Natural killer cell (primary cell): Measurements from ENCODE around the gene NFKBIB. TPM values are rescaled to one million over a fixed set of nuclear protein-coding genes. Genes with fewer than 3 reads are reported as not detected.
A peak's percentile ranks its signal among the peaks of the same experiment; 100 is the strongest.

Experiments used
- ATAC-seq, 3 donors: fragments of 150-1000 bp in 2 of 3; fragments of 200-7000 bp in 1 of 3; cut with Tn5 transposase; 1 replicate in 1 of 3; 2 replicates in 2 of 3; pipeline ENCODE4 v1.10.0; 2021; ENCODE audit warnings: mild to moderate bottlenecking in 2 of 3, moderate library complexity in 2 of 3
- DNase-seq, 2 donors: peaks; one replicate each; pipeline versions ENCODE4 v3.0.0 to v3.0.0-alpha.2; 2013 to 2021; ENCODE audit warnings: mixed read lengths in 1 of 2
- H3K27ac ChIP-seq: one replicate; pipeline ENCODE4 v1.5.1; 2013; ENCODE audit warnings: mild to moderate bottlenecking, low read length
- H3K27me3 ChIP-seq: one replicate; pipeline ENCODE4 v1.6.1; 2013; ENCODE audit warnings: low read length; ENCODE audit not compliant: control insufficient read depth, insufficient read depth
- H3K36me3 ChIP-seq: one replicate; pipeline ENCODE4 v1.6.1; 2013; ENCODE audit warnings: low read length; ENCODE audit not compliant: control insufficient read depth, insufficient read depth
- H3K4me1 ChIP-seq: one replicate; pipeline ENCODE4 v1.6.1; 2013; ENCODE audit warnings: low read length; ENCODE audit not compliant: control insufficient read depth, insufficient read depth
- H3K4me3 ChIP-seq: one replicate; pipeline ENCODE4 v1.5.1; 2013; ENCODE audit warnings: low read length
- H3K9me3 ChIP-seq: one replicate; pipeline ENCODE4 v1.6.1; 2013; ENCODE audit warnings: low read length; ENCODE audit not compliant: control insufficient read depth, insufficient read depth
- H3K27ac Mint-ChIP-seq, 2 donors: one replicate each; pipeline ENCODE4 v1.8.0; 2022; ENCODE audit warnings: mild to moderate bottlenecking in 2 of 2, mixed read lengths in 2 of 2, moderate library complexity in 1 of 2
- H3K27me3 Mint-ChIP-seq, 2 donors: one replicate each; pipeline ENCODE4 v1.8.0; 2022; ENCODE audit warnings: low read depth in 2 of 2, mixed read lengths in 2 of 2
- H3K36me3 Mint-ChIP-seq: one replicate; pipeline ENCODE4 v1.8.0; 2022; ENCODE audit warnings: mixed read lengths
- H3K4me1 Mint-ChIP-seq, 2 donors: one replicate each; pipeline ENCODE4 v1.8.0; 2022; ENCODE audit warnings: mixed read lengths in 2 of 2
- H3K4me3 Mint-ChIP-seq: one replicate; pipeline ENCODE4 v1.8.0; 2022; ENCODE audit warnings: mild to moderate bottlenecking, moderate library complexity, mixed read lengths
- H3K9me3 Mint-ChIP-seq, 2 donors: one replicate each; pipeline ENCODE4 v1.8.0; 2022; ENCODE audit warnings: mixed read lengths in 2 of 2
- WGBS: methylation state at CpG from one replicate; pipeline ENCODE4 v1.1.7; 2013; ENCODE audit warnings: missing lambda C conversion rate; ENCODE audit not compliant: insufficient coverage; 5-methylcytosine and 5-hydroxymethylcytosine counted together
- intact Hi-C: fragments of 100-400 bp; cut with micrococcal nuclease; formaldehyde crosslinking; loops from one replicate; pipeline ENCODE4 v1.14.2; 2022
- total RNA-seq, 4 donors: library from RNA; stranded (reverse); fragments of 120-200 nt in 1 of 4; gene quantifications; one replicate each; pipeline versions ENCODE4 v1.2.3 to v1.2.4, GENCODE V29; 2013 to 2022
- TF ChIP-seq, protein P1 (sequence below): fragments of 200-600 bp; IDR thresholded peaks from one replicate; pipeline ENCODE4 v1.8.0; 2022; ENCODE audit warnings: antibody characterized with exemption

Gene NFKBIB
- total RNA-seq, 3 donors from 2014 or later (not counting 1 experiment from before 2014, with no cell fraction given), result 78.0 to 125 (median 118) TPM

DNA sequence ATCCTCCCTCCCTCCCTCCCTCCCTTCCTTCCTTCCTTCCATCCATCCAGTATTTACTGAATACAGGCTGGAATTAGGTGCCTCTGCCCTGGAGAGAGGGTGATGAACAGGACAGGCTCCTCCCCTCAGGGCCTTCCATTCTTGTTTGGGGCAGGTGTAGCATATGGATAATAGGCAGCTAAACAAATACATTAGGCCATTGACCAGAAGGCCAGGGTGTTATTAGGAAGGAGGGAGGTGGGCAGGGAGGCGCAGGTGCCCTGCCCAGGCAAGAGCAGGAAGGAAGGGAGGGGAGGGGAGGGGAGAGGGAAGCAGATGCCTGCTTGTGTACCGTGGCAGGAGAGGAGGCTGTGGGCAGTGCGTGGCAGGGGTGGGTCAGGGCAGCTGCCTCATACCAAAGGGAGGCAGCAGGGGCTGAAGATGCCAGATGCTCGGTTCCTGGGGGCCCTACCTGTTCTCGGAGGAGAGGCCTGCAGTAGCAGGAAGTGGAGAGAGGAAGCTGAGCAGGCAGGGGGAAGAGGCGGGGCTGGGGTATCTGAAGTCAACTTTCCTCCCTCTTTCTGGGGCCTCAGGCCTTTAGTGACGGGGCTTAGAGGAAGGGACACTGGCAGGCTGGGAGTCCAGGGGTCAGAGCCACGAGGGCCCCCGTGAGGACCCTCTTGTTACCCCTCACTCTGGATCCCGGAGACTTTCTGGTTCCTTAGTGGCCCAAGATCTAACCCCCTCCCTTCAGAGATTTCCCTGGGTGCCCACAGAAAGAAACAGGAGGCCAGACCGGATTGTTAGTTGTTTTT is 21.8 kb upstream of the NFKBIB start, which contains the start of gene RINL:
TSS of gene RINL (minus strand) at position 495 of the 794 bp plus-strand sequence. CDS start 1,533 bp downstream, outside the sequence.
- Mint-ChIP-seq H3K36me3 (no peaks in the 10 kb centered on the region), H3K27ac (peak within 1 kb of the TSS; percentile 94 to 97), H3K4me1 (peaks cover 21 to 30% of the 10 kb centered on the region in 2 donors), H3K4me3 (peak within 1 kb of the TSS; percentile 82), H3K9me3 (no peaks in the 10 kb centered on the region), H3K27me3 (no peaks in the 10 kb centered on the region)
- TF ChIP-seq, protein P1, sequence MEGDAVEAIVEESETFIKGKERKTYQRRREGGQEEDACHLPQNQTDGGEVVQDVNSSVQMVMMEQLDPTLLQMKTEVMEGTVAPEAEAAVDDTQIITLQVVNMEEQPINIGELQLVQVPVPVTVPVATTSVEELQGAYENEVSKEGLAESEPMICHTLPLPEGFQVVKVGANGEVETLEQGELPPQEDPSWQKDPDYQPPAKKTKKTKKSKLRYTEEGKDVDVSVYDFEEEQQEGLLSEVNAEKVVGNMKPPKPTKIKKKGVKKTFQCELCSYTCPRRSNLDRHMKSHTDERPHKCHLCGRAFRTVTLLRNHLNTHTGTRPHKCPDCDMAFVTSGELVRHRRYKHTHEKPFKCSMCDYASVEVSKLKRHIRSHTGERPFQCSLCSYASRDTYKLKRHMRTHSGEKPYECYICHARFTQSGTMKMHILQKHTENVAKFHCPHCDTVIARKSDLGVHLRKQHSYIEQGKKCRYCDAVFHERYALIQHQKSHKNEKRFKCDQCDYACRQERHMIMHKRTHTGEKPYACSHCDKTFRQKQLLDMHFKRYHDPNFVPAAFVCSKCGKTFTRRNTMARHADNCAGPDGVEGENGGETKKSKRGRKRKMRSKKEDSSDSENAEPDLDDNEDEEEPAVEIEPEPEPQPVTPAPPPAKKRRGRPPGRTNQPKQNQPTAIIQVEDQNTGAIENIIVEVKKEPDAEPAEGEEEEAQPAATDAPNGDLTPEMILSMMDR, result no peak
- ATAC-seq (peak; percentile 74 to 87 (median 82)), DNase-seq (peak; percentile 56 to 83)
- H3K36me3 ChIP-seq, result peaks cover 33% of the 10 kb centered on the region
- peaks cover 28% of the 10 kb centered on the region for H3K4me1 ChIP-seq
- H3K27me3 ChIP-seq, result no peaks in the 10 kb centered on the region
- 1% methylated on average over 10 of the region's 11 CpGs for WGBS
- intact Hi-C loops, result loop anchor here (1.0 kb wide), 1 partner anchor 21 kb away; the partner anchor contains the start of genes NFKBIB and SIRT2
- H3K4me3 ChIP-seq, result peak within 1 kb of the TSS; percentile 38
- no peaks in the 10 kb centered on the region for H3K9me3 ChIP-seq
- H3K27ac ChIP-seq, result peak within 1 kb of the TSS; percentile 94

DNA sequence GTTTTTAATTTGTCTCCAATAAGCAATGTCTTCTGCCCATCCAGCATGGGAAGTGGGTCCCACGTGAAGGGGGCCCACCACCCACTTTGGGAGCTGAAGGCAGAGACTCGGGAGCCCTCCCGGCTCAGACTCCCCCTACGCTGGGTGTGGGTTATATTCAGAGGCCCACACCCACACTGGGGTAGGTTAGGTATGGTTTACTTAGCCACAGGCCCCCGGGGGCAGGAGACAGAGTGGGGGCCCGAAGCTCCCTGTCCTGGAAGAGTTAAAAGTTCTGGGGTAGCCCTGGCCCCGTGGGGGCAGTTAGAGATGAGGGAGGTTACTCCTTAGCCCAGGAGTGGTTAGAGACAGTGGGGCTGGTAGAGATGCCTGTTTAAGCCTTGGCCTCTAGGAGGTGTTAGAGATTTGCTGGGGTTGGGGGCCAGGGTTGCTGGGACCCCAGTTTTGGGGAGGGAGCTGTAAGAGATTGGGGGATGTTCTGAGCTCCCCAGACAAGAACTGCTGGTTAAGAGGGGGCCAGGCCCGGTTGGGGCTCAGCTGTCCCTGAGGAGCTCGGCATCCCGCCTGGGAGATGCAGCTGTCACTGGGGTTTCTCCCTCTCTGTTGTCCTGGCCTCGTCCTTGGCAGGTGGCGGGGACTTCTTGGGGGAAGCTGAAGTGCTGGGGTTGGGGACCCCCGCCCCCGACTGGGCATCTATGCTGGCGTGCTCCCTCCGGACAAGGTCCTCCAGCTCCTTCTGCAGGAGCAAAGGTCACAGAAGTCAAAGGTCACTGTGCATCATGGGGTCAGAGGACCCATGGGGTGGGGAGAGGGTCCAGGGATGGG is 21.0 kb upstream of the NFKBIB start:
- H3K36me3 Mint-ChIP-seq, result no peaks in the 10 kb centered on the region
- 58% methylated on average over 16 of the region's 16 CpGs for WGBS
- Histone ChIP-seq H3K9me3 (no peaks in the 10 kb centered on the region), H3K27me3 (no peaks in the 10 kb centered on the region), H3K36me3 (peaks cover 35% of the 10 kb centered on the region), H3K4me3 (peak overlapping the region; percentile 38), H3K4me1 (peaks cover 28% of the 10 kb centered on the region), H3K27ac (peak overlapping the region; percentile 94)
- DNase-seq (no peak), ATAC-seq (peak in 2 of 3 donors; percentile 6 to 11)
- H3K4me3 Mint-ChIP-seq, result peak overlapping the region; percentile 82
- no peaks in the 10 kb centered on the region for H3K9me3 Mint-ChIP-seq
- H3K4me1 Mint-ChIP-seq, result peaks cover 21 to 30% of the 10 kb centered on the region in 2 donors
- intact Hi-C loops, result loop anchor here (1.0 kb wide), 1 partner anchor 21 kb away; the partner anchor contains the start of genes NFKBIB and SIRT2
- no peaks in the 10 kb centered on the region for H3K27me3 Mint-ChIP-seq
- TF ChIP-seq, protein P1, result no peak
- peak overlapping the region; percentile 94 to 97 for H3K27ac Mint-ChIP-seq

DNA sequence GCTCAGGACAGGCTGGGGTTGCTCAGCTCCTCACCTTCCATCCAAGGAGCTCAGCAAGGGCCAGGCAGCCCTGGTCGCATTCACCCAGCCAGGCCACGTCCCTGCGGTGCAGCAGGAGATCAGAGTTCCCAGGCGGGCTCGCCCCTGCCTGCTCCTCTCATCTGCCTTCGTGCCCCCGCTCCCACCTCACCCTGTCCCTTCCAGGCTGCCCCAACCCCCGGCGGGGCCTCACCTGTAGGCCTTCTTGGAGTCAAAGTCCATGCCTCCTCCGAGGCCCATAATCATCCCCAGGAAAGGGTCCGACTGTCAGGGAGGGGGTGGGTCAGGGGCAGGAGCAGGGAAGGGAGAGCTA is 20.4 kb upstream of the NFKBIB start:
- Histone ChIP-seq H3K4me3 (no peak overlapping the region), H3K9me3 (no peaks in the 10 kb centered on the region), H3K27ac (peak overlapping the region; percentile 94), H3K4me1 (peaks cover 28% of the 10 kb centered on the region), H3K27me3 (no peaks in the 10 kb centered on the region), H3K36me3 (peaks cover 35% of the 10 kb centered on the region)
- 96% methylated on average over 11 of the region's 11 CpGs for whole genome bisulfite sequencing
- H3K36me3 Mint-ChIP-seq, result no peaks in the 10 kb centered on the region
- ATAC-seq (no peak), DNase-seq (no peak)
- H3K27ac Mint-ChIP-seq, result peak overlapping the region; percentile 94 to 97
- peaks cover 21 to 30% of the 10 kb centered on the region in 2 donors for H3K4me1 Mint-ChIP-seq
- H3K27me3 Mint-ChIP-seq, result no peaks in the 10 kb centered on the region
- peak overlapping the region; percentile 82 for H3K4me3 Mint-ChIP-seq
- TF ChIP-seq, protein P1, result no peak
- H3K9me3 Mint-ChIP-seq, result no peaks in the 10 kb centered on the region
- intact Hi-C loops, result no loop called here
